Motor neuron (in vitro differentiated cells): ENCODE results near the gene TP63. TPM values are rescaled to one million over a fixed set of nuclear protein-coding genes. Genes with fewer than 3 reads are reported as not detected.

ENCODE experiments used
- ATAC-seq, 8 experiments: fragments of 200-7000 bp; cut with Tn5 transposase; replicated peaks in 6 of 8; 2 replicates each; pipeline ENCODE4 v1.8.0; 2021; ENCODE audit warnings: mild to moderate bottlenecking in 8 of 8, moderate library complexity in 8 of 8
- H3K27ac ChIP-seq, 2 donors: fragments of 250-450 bp; sonication (Bioruptor Pico); 2 replicates each; pipeline ENCODE4 v1.9.0; 2021; ENCODE audit warnings: antibody characterized with exemption in 2 of 2, mild to moderate bottlenecking in 2 of 2, moderate library complexity in 1 of 2
- H3K4me1 ChIP-seq, 2 donors: fragments of 250-450 bp; sonication (Bioruptor Pico); replicated peaks in 1 of 2; 2 replicates each; pipeline ENCODE4 v1.6.1; 2021; ENCODE audit warnings: antibody characterized with exemption in 2 of 2, mild to moderate bottlenecking in 2 of 2, moderate library complexity in 1 of 2
- H3K4me3 ChIP-seq, 5 donors: fragments of 250-450 bp; sonication (Bioruptor Pico); 2 replicates each; pipeline ENCODE4 v1.9.0; 2021; ENCODE audit warnings: antibody characterized with exemption in 5 of 5, mild to moderate bottlenecking in 5 of 5, moderate library complexity in 4 of 5
- WGBS, 10 experiments: fragments of 450-650 bp; shearing (Covaris generic); methylation state at CpG; one replicate each; pipeline ENCODE4 v1.0.0; 2022; 5-methylcytosine and 5-hydroxymethylcytosine counted together
- in situ Hi-C, 9 experiments: fragments of 400-800 bp; cut with MboI; loops; one replicate each; pipeline ENCODE4 v1.15.0; 2021; ENCODE audit warnings: low sequenced_read_pairs in 9 of 9, low pct_unique_long_range_greater_than_20kb in 2 of 9; ENCODE audit not compliant: unreplicated experiment in 9 of 9
- total RNA-seq, 8 experiments: library from RNA; unstranded; fragments of 300-600 nt; gene quantifications; 2 replicates each; pipeline versions ENCODE4 v1.2.3 to v1.2.4, GENCODE V29; 2022

The TP63 gene
- total RNA-seq, 8 experiments from 2014 or later, result 0.05 to 1.5 (median 0.38) TPM

DNA sequence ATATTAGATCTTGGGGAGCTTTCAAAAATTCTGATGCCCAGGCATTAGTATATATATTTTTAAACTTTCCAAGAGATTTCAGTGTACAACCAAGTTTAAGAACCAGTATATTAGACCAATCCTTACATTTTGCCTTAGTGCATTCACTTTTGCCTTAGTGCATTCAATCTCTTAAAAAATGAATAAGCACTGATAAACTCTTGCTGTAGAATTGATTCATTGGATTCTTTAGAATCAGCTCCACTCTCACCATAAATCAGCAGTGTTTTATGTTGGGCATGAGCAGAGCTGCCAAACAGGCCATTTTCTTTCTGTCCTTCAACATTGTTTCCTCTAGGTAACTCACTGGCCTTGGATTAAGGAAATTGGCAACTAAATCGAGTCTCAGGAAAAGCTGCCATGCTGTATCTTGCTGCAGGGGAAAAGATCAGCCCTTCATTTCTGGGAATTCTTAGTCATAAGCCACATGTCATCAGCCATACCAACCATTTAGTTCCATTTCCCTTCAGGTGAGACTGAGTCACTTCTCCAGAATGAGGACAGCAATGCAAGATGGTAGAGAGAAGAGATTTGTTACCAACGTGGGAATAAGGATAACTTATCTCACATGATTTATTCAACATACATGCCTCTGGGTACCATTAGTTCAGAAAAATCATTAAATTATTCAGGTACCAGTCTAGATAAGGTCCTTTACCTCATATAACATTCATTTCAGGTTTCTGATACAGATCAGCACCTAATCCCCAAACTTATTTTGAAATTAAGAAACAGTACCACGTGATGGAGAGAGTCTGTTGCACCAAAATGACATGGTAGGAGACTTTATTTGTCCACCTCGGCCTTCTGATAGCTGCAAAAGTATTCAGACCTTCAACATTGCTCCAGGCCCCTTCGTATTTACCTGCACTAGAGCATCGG lies 297.0 kb downstream of the TP63 start:
- H3K4me3 ChIP-seq, result no peak overlapping the region
- WGBS, 10 experiments, result 47 to 86% (median 68%) methylated on average over 2 to 6 of the region's 6 CpGs; no CpG with 5 or more reads in 1 of the 10 experiments
- in situ Hi-C loops, result loop anchor here in 4 of 9 experiments (25.0 kb wide), 4 partner anchors 191 to 666 kb away; no protein-coding TSS in a partner anchor
- H3K4me1 ChIP-seq, result no peaks in the 10 kb centered on the region
- ATAC-seq, result peak in 1 of 8 experiments; percentile 63
- H3K27ac ChIP-seq, result no peak overlapping the region

- 75 to 94% (median 84%) methylated on average over 1 to 6 of the region's 6 CpGs for WGBS, 10 experiments
- in situ Hi-C loops, result loop anchor here in 4 of 9 experiments (25.0 kb wide), 4 partner anchors 199 to 674 kb away; no protein-coding TSS in a partner anchor
- Histone ChIP-seq H3K4me1 (no peaks in the 10 kb centered on the region), H3K27ac (no peak overlapping the region), H3K4me3 (no peak overlapping the region)
- no peak for ATAC-seq
These were observed 305.2 kb downstream of the TP63 start for GRCh38 chr3:189936201-189936945.

- WGBS, 10 experiments, result 0 to 100% (median 79%) methylated on average over 1 to 7 of the region's 7 CpGs; no CpG with 5 or more reads in 2 of the 10 experiments
- in situ Hi-C loops, result loop anchor here in 4 of 9 experiments (25.0 kb wide), 4 partner anchors 200 to 675 kb away; no protein-coding TSS in a partner anchor
- H3K4me3 ChIP-seq, result no peak overlapping the region
- no peak overlapping the region for H3K27ac ChIP-seq
- no peaks in the 10 kb centered on the region for H3K4me1 ChIP-seq
- peak in 3 of 8 experiments; percentile 92 to 97 (median 96) for ATAC-seq
These were observed 306.3 kb downstream of the TP63 start for GRCh38 chr3:189937302-189938127.

DNA sequence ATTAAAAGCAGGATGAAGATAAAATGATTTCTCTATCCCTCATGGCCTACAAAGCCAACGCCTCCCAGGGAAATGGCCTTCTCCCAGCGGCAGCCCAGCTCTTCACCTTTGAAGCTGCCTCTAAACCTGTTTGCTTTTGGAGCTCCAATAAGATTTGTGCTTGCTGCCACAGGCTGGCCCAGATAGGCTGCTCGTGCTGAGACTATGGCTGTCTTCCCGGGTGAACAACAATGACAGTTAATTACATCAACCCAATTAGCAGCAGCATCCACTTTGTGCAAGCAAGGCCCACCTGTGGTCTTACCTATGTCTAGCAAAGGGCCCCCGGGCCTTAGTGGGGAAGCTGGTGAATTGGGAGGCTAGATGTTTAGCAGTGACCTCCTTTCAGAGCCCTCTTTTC lies 309.9 kb downstream of the TP63 start:
- no peak for ATAC-seq

GRCh38 chr3:189941679-189942078 lies 310.5 kb downstream of the TP63 start:
- H3K4me3 ChIP-seq, result no peak overlapping the region
- H3K4me1 ChIP-seq, result no peaks in the 10 kb centered on the region
- WGBS, 10 experiments, result 33 to 86% (median 66%) methylated on average over 1 to 2 of the region's 2 CpGs; no CpG with 5 or more reads in 4 of the 10 experiments
- H3K27ac ChIP-seq, result no peak overlapping the region
- in situ Hi-C loops, result loop anchor here in 4 of 9 experiments (10.0 to 25.0 kb wide), 5 partner anchors 204 to 679 kb away; no protein-coding TSS in a partner anchor
- ATAC-seq, result peak in 1 of 8 experiments; percentile 56

More for the DNA sequence above, 309.9 kb downstream of the TP63 start:
- WGBS, 10 experiments, result 60 to 100% (median 89%) methylated on average over 1 to 4 of the region's 5 CpGs; no CpG with 5 or more reads in 1 of the 10 experiments
- H3K4me3 ChIP-seq, result no peak overlapping the region
- H3K27ac ChIP-seq, result no peak overlapping the region
- H3K4me1 ChIP-seq, result no peaks in the 10 kb centered on the region
- in situ Hi-C loops, result loop anchor here in 4 of 9 experiments (10.0 to 25.0 kb wide), 5 partner anchors 204 to 679 kb away; no protein-coding TSS in a partner anchor

GRCh38 chr3:189942948-189943347 lies 311.8 kb downstream of the TP63 start:
- WGBS, 10 experiments, result 80 to 100% (median 94%) methylated on average over 1 to 3 of the region's 3 CpGs; no CpG with 5 or more reads in 5 of the 10 experiments
- Histone ChIP-seq H3K27ac (no peak overlapping the region), H3K4me1 (no peaks in the 10 kb centered on the region), H3K4me3 (no peak overlapping the region)
- in situ Hi-C loops, result loop anchor here in 4 of 9 experiments (10.0 to 25.0 kb wide), 5 partner anchors 206 to 681 kb away; no protein-coding TSS in a partner anchor
- no peak for ATAC-seq

GRCh38 chr3:189944285-189945145 lies 313.3 kb downstream of the TP63 start:
- ATAC-seq, result no peak
- Histone ChIP-seq H3K4me1 (no peaks in the 10 kb centered on the region), H3K4me3 (no peak overlapping the region), H3K27ac (no peak overlapping the region)
- in situ Hi-C loops, result loop anchor here in 4 of 9 experiments (10.0 to 25.0 kb wide), 5 partner anchors 207 to 682 kb away; no protein-coding TSS in a partner anchor
- 70 to 95% (median 90%) methylated on average over 2 to 11 of the region's 14 CpGs; no CpG with 5 or more reads in 4 of the 10 experiments for WGBS, 10 experiments

DNA sequence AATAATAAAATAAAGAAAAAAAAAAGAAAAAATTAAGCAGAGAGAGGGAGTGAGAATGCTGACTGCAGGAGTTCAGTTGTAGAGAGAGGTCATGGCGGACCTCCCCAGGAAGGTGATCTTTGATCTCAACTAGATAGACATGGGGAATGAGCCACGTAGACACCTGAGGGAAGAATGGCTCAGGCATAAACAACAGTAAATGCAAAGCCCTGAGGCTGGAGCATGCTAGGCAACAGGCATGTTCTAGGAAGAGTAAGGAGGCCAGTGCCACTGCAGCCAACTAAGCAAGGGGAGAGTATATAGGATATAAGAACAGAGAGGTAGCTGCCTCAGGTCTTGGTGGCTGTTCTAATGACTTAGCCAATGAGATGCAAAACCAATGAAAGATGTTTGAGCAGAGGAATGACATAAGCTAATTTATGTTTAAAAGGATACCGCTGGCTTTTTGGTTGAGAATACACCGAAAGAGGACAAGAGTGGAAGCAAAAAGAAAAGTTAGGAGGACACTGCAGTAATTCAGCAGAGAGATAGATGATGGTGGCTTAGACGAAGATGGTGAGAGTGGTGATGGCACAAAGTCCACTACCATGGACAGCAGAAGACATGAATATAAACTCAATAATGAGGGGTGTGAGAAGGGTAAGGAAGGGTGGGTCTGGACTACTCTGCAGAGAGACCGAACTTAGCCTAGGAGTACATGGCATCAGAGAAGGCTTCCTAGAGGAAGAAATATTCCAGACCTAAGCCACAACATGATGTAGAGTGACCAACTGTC lies 314.9 kb downstream of the TP63 start:
- no peak overlapping the region for H3K4me3 ChIP-seq
- H3K4me1 ChIP-seq, result no peaks in the 10 kb centered on the region
- in situ Hi-C loops, result loop anchor here in 4 of 9 experiments (10.0 to 25.0 kb wide), 5 partner anchors 209 to 684 kb away; no protein-coding TSS in a partner anchor
- 83 to 100% (median 91%) methylated on average over 1 to 6 of the region's 6 CpGs for WGBS, 10 experiments
- no peak overlapping the region for H3K27ac ChIP-seq
- no peak for ATAC-seq
